Testis (tissue), 3 donors: Measurements from ENCODE around the gene MRPS14. TPM values are rescaled to one million over a fixed set of nuclear protein-coding genes. Genes with fewer than 3 reads are reported as not detected.
"Not testable (repeated sequence)": the region's sequence is repeated elsewhere in the genome, so short reads cannot be mapped to it uniquely, and the experiment has no call there.

ENCODE experiments used
- DNase-seq: peaks from one replicate; pipeline ENCODE4 v3.0.0-alpha.2; 2019
- H3K27ac ChIP-seq, 2 donors: fragments of 200-600 bp; sonication (generic); one replicate each; pipeline ENCODE4 v1.5.1; 2019
- H3K27me3 ChIP-seq: fragments of 200-600 bp; sonication (generic); one replicate; pipeline ENCODE4 v1.5.1; 2019
- H3K36me3 ChIP-seq: fragments of 200-600 bp; sonication (generic); one replicate; pipeline ENCODE4 v1.5.1; 2017; ENCODE audit warnings: low read depth; ENCODE audit errors: missing control alignments
- H3K4me1 ChIP-seq: fragments of 200-600 bp; sonication (generic); one replicate; pipeline ENCODE4 v1.5.1; 2019
- H3K4me3 ChIP-seq, 2 donors: fragments of 200-600 bp; sonication (generic); one replicate each; pipeline ENCODE4 v1.5.1; 2017 to 2019
- H3K9me3 ChIP-seq: fragments of 200-600 bp; sonication (generic); one replicate; pipeline ENCODE4 v1.5.1; 2017
- POLR2A ChIP-seq: fragments of 450-650 bp; IDR thresholded peaks from one replicate; pipeline ENCODE4 v1.6.1; 2017; ENCODE audit warnings: antibody characterized with exemption, mild to moderate bottlenecking, moderate library complexity
- WGBS, 2 donors: methylation state at CpG; one replicate each; pipeline ENCODE4 v1.1.5; 2018; 5-methylcytosine and 5-hydroxymethylcytosine counted together
- intact Hi-C: fragments of 100-400 bp; cut with DNase I; formaldehyde crosslinking; loops from one replicate; pipeline ENCODE4 v1.15.1; 2023; ENCODE audit warnings: low total_unique reads
- polyA plus RNA-seq: library from polyadenylated mRNA; stranded (reverse); fragments of 350-450 nt; fragmentation: Illumina TruSeq; extraction: RNeasy Lipid Tissue Mini Kit (QIAGEN cat#74804); gene quantifications from one replicate; pipeline ENCODE4 v1.2.3, GENCODE V29; 2014; ENCODE audit warnings: low read depth, low replicate concordance; ENCODE audit not compliant: insufficient read depth
- total RNA-seq, 2 donors: library from RNA; depleted of rRNA; stranded (reverse); fragments of >200 nt; gene quantifications; one replicate each; pipeline ENCODE4 v1.2.3, GENCODE V29; 2016
- TF ChIP-seq, protein P1 (sequence below), 3 experiments: fragments of 450-650 bp in 2 of 3; fragments of 200-600 bp in 1 of 3; sonication (generic) in 1 of 3; IDR thresholded peaks; one replicate each; pipeline ENCODE4 v1.5.1; 2016 to 2019; ENCODE audit warnings: antibody characterized with exemption in 3 of 3, mild to moderate bottlenecking in 2 of 3, moderate library complexity in 1 of 3

Gene MRPS14
- total and polyA plus RNA-seq, 3 donors from 2014 or later: 30.2 to 42.8 (median 31.2) TPM

DNA sequence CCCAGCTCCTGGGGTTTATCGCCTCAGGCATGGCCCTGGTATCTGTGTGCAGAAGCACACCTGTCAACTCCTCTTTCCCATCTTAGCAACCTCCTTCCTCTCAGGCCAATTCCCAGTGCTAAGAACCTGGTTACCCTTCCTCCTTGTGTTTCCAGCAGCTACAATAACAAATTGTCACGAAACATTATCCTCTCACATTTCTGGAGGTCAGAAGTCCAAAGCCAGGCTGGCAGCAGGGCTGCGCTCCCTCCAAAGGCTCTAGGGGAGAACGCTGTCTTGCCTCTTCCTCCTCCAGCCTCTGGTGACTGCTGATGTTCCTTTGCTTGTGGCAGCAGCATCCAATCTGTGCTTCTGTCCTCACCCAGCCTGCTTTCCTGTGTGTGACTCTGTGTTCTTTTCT, 10.7 kb upstream of the MRPS14 start:
- DNase-seq: no peak
- intact Hi-C loops: no loop called here
- H3K9me3 ChIP-seq: no peaks in the 10 kb centered on the region
- no peak overlapping the region for H3K4me3 ChIP-seq
- H3K27ac ChIP-seq: no peak overlapping the region
- H3K4me1 ChIP-seq: no peaks in the 10 kb centered on the region
- 80 to 89% methylated on average over 4 of the region's 4 CpGs for WGBS, 2 donors
- TF ChIP-seq, protein P1, sequence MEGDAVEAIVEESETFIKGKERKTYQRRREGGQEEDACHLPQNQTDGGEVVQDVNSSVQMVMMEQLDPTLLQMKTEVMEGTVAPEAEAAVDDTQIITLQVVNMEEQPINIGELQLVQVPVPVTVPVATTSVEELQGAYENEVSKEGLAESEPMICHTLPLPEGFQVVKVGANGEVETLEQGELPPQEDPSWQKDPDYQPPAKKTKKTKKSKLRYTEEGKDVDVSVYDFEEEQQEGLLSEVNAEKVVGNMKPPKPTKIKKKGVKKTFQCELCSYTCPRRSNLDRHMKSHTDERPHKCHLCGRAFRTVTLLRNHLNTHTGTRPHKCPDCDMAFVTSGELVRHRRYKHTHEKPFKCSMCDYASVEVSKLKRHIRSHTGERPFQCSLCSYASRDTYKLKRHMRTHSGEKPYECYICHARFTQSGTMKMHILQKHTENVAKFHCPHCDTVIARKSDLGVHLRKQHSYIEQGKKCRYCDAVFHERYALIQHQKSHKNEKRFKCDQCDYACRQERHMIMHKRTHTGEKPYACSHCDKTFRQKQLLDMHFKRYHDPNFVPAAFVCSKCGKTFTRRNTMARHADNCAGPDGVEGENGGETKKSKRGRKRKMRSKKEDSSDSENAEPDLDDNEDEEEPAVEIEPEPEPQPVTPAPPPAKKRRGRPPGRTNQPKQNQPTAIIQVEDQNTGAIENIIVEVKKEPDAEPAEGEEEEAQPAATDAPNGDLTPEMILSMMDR (IDR thresholded peaks at IDR 0.05): no peak
- no peak for TF ChIP-seq POLR2A
- no peaks in the 10 kb centered on the region for H3K36me3 ChIP-seq
- no peaks in the 10 kb centered on the region for H3K27me3 ChIP-seq

DNA sequence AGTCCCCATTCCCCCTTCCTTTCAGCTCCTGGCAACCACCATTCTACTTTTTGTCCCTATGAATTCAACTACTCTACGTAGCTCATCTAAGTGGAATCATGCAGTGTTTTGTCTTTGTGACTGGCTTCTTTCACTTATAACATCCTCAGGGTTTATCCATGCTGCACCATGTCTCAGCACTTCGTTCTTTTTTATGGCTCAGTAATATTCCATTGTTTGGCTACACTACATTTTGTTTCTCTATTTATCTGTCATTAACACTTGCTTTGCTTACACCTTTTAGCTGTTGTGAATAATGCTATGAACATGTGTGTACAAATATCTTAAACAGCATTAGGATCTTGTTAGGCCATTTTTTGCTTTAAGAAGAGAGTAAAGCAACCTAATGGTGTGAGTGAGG, 1.5 kb upstream of the MRPS14 start:
- H3K36me3 ChIP-seq: no peaks in the 10 kb centered on the region
- TF ChIP-seq, protein P1 (IDR thresholded peaks at IDR 0.05): no peak
- TF ChIP-seq POLR2A: no peak
- no peak for DNase-seq
- H3K4me1 ChIP-seq: no peaks in the 10 kb centered on the region
- H3K27ac ChIP-seq: no peak overlapping the region
- WGBS, 2 donors: 83 to 84% methylated on average over 2 of the region's 2 CpGs
- H3K9me3 ChIP-seq: no peaks in the 10 kb centered on the region
- H3K4me3 ChIP-seq: no peak overlapping the region
- intact Hi-C loops: no loop called here
- no peaks in the 10 kb centered on the region for H3K27me3 ChIP-seq

DNA sequence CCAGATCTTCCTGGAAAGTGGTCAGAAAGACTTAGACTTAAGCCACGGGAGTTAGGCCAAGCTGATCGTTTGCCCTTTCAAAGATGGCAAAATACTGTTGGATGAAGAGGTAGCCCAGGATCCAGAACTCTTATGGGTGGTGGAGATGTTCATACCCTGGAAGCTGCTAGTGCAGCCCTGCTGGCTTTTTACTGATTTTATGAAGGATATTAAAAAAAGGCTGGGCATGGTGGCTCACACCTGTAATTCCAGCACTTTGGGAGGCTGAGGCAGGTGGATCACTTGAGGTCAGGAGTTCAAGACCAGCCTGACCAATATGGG, 657 bp upstream of the MRPS14 start:
- H3K9me3 ChIP-seq, H3K27me3 ChIP-seq, H3K4me1 ChIP-seq, DNase-seq, H3K36me3 ChIP-seq, intact Hi-C loops: not testable (repeated sequence)
- H3K27ac ChIP-seq: peak overlapping the region; percentile 73 to 92
- H3K4me3 ChIP-seq: peak overlapping the region; percentile 66 to 98
- 58 to 74% methylated on average over 2 of the region's 2 CpGs for WGBS, 2 donors

DNA sequence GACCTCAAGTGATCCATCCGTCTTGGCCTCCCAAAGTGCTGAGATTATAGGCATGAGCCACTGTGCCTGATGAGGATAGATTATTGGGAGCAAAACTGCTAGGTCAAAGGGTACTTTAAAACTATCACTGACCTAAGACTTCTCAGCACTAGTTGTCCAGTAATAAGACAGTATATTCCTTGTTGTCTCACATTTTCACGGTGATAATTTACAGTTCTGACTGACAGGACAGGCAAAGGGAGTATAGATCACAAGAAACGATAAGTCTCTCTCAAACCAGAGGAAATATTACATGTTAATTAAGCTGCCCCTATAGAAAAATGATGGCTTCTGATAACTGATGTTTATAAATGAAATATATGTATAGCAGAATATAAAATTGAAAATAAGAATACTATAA, 3.7 kb downstream of the MRPS14 start:
- intact Hi-C loops: no loop called here
- 78 to 81% methylated on average over 3 of the region's 3 CpGs for WGBS, 2 donors
- Histone ChIP-seq H3K4me1 (no peaks in the 10 kb centered on the region), H3K4me3 (no peak overlapping the region), H3K27ac (no peak overlapping the region), H3K36me3 (no peaks in the 10 kb centered on the region), H3K27me3 (no peaks in the 10 kb centered on the region), H3K9me3 (no peaks in the 10 kb centered on the region)
- no peak for DNase-seq
- TF ChIP-seq POLR2A: no peak
- TF ChIP-seq, protein P1 (IDR thresholded peaks at IDR 0.05): no peak

DNA sequence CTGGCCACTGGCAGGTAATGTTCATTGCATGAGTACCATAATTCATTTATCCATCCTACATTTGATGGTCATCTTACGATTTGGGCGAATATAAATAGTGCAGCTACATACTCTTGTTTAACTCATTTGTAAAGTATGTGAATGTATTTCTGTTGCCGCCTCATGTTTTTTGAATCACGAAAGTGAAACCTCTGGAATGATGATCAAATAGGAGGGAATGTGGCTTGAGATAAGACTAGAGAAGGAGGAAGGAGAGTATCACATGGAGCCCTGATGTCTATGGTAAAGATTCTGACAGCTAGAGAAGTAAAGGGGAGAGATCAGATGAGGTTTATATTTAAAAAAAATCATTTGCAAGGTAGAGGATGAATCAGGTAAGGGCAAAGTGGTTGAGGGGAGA, 8.0 kb downstream of the MRPS14 start:
- intact Hi-C loops: no loop called here
- 81 to 92% methylated on average over 4 of the region's 4 CpGs for WGBS, 2 donors

More for the DNA sequence above, 8.0 kb downstream of the MRPS14 start:
- TF ChIP-seq POLR2A: no peak
- TF ChIP-seq, protein P1 (IDR thresholded peaks at IDR 0.05): no peak
- H3K4me1 ChIP-seq: no peaks in the 10 kb centered on the region
- H3K27ac ChIP-seq: no peak overlapping the region
- DNase-seq: no peak
- no peaks in the 10 kb centered on the region for H3K36me3 ChIP-seq
- no peak overlapping the region for H3K4me3 ChIP-seq
- no peaks in the 10 kb centered on the region for H3K27me3 ChIP-seq
- H3K9me3 ChIP-seq: no peaks in the 10 kb centered on the region
